Measurements from ENCODE around the gene UBAP2L.

GRCh38 chr1:154181944-154182343 is 38.8 kb upstream of the UBAP2L start:
- TF ChIP-seq CTCF (IDR thresholded peaks at IDR 0.05; ENCODE audit: low read depth, low read length) (no peak), POLR2A (IDR thresholded peaks at IDR 0.05; ENCODE audit: extremely low read depth, insufficient read length) (no peak)

Measured in NB4 (cell line).